NCI-H526 (cell line): ENCODE measurements around the gene PMVK.

Source experiments
- DNase-seq, 2 experiments: peaks; one replicate each; lab custom pipeline; 2025; lab: John Stamatoyannopoulos, UW

Gene PMVK

GRCh38 chr1:154945962-154946850, 9.7 kb upstream of the PMVK start:
- peak in 1 of 2 experiments; percentile 33 for DNase-seq

DNA sequence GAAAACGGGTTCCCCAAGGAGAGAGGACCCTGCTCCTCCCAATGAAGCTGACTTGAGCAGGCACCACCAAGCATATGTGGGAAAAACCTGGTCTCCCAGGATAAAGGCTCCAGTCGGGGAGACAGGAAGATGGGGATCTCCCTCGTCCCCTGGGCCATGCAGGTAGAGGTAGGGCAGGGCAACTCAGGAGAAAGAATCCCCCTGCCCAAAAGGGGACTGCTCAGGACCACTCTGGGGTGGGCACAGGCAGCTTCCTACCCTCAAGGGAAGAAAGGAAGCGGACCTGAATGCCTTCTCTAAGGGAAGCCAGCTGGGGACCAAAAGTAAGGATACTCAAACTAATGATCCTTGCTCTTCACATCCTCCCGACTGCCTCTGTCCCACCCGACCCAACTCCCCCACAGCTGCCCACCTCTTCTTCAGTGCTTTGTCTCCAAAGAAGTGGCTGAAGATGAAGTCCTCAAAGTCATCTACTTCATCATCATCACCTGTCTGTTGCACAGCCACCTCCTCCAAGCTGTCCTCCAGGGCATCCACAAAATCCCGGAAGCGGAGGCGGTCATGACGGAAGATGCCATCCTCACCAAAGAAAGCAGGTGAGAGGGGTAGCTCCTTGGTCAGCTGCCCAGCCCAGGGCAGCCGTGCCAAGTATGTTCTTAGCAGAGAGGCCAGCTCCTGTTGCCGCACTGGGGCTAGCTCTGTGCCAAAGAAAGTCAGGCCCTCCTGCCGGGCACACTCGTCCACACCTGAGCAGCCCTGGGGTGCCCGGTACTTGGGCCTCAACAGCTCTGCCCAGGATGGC, 8.8 kb upstream of the PMVK start:
- DNase-seq = peak in 1 of 2 experiments; percentile 60

- DNase-seq = peak; percentile 100
Observed at GRCh38 chr1:154944401-154945159, 8.1 kb upstream of the PMVK start.

GRCh38 chr1:154943649-154944400, 7.3 kb upstream of the PMVK start:
- peak; percentile 64 to 93 for DNase-seq

DNA sequence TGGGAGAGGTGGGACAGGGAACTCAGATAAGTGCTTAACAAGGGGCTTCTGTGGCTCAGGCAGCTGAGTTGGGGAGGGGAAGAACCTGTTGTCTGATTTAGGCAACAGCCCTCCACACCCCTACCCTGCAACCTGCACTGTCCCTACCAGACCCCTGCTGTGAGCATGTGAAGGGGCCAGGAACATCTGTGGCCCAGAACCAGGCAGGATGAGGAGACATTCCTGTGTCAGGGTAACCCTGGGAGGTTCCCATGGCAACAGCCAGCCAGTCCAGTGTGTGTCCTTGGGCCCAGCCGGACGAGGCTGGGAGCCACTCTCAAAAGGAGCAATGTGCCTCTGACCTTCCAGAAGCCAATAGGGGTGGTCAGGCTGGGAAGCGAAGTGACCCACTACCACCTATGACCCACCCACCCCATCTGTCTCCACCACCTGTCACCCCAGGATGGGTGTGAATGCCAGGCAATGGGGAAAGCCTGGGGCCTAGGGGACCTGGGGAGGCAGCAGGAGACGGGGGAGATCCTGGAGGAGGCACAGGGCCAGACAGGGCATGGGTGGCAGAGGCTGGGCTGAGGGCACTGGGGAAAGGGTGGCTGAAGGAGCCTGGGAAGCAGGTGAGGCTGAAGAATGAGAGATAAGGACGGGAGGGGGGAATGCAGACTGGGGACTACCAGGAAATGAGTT, 5.0 kb upstream of the PMVK start:
- peak in 1 of 2 experiments; percentile 67 for DNase-seq

DNA sequence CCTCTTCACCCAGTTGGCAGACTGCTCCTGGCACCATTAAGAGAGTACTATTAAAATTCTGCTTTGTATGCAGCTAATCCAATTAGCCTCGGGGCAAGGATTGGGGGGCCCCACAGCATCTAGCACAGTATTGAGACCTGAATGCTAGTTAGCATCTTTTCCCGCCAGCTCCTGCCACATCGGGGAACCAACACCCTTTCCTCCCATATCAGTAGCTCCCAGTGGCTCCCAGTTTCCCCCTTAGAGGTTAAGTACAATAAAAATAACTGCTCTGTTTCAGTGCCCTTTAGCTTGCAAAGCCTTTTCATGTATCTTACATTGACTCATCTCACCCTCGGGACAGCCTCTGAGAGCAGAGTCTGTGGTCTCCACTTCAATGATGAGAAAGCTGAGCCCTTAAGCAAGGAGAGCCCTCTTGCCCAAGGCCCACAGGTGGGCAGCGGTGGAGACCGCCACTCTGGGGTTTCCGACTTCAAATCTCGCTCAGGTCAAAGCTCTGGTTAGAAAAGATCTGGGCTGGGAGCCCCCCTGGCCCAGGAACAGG, 4.2 kb upstream of the PMVK start:
- DNase-seq = peak in 1 of 2 experiments; percentile 54

DNA sequence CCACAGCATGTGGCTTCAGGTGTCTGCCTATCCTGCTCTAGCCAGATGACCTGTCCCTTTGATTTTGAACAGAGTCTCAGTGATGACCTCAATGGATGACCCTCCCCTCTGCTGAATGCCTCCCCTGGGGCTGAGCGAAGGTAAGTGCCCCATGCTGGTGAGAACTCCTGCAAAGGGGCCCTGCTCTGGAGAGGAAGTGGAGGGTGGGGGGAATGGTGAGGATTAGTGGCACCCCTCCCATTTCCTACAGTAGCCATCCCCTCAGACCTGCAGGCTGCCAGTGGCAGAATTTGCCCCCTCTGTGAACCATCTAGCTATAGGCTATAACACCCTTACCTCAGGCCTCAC, 3.7 kb upstream of the PMVK start:
- DNase-seq = no peak

GRCh38 chr1:154938604-154939399, 2.3 kb upstream of the PMVK start:
- no peak for DNase-seq

DNA sequence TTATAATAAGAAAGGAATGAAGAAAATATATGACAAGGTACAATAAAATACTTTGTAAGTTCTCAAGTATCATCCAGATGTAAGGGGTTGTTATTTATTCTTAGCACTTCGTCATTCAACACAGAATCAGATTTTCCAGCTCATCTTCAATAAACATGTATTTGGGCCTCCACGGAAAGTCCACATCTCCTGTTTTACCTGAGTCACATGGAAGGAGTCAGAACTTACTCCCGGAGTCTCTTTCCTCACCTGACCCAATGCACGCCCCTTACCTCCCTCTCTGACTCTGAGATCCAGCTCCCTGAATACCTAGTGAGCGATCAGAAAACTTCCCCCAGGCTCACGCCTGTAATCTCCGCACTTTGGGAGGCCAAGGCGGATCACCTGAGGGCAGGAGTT, 1.5 kb upstream of the PMVK start:
- DNase-seq = no peak

- peak; percentile 97 to 99 for DNase-seq
Observed at GRCh38 chr1:154937085-154937987, 817 bp upstream of the PMVK start.

DNA sequence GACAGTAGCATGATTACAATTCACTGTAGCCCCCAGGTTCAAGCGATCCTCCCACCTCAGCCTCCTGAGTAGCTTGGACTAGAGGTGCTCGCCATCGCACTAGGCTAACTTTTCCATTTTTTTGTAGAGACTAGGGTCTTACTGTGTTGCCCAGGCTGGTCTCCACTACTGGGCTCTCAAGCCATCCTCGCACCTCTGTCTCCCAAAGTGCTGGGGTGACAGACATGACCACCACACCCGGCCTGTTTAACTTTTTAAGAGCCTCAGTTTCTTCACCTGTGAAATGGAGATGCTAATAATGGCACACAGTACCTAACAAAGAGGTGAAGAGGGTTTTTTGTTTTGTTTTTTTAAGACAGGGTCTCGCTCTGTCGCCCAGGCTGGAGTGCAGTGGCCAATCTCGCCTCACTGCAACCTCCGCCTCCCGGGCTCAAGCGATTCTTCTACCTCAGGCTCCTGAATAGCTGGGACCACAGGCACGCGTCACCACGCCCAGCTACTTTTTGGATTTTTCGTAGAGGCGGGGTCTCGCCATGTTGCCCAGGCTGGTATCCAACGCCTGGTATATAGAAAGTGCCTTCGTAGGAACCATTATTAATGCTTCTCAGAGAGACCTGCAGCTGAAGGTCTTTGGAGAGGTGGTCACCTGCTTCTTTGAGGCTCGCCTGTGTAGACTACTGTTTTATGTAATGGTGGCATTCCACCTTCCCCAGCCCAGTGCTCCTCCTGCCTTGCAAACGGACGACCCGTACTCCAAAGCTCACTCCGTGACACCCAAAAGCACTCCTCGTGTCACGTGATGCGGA, 567 bp downstream of the PMVK start:
- no peak for DNase-seq

- DNase-seq = no peak
Observed at GRCh38 chr1:154934358-154934948, 2.1 kb downstream of the PMVK start.

- DNase-seq = no peak
Observed at GRCh38 chr1:154931940-154932487, 4.5 kb downstream of the PMVK start.

DNA sequence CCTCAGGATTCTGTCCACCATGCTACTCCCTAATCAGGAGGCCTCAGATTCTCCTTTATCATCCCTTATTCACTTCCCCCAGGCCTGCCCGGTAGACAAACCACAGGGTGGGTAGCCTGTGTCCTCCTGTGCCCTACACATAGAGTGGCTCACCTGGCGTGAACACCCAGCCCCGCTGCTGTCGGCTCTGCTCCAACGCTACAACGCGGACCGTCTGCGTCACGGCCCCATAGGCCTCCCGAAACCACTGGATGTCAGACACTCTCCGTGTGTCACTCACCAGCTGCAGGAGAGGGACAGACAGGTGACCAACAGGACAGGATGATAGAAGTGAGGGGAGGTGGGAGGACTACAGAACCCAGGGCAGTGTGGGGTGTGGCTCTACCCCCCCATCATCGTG, 10.3 kb downstream of the PMVK start:
- DNase-seq = no peak

- DNase-seq = no peak
Observed at GRCh38 chr1:154925335-154926170, 11.0 kb downstream of the PMVK start.

DNA sequence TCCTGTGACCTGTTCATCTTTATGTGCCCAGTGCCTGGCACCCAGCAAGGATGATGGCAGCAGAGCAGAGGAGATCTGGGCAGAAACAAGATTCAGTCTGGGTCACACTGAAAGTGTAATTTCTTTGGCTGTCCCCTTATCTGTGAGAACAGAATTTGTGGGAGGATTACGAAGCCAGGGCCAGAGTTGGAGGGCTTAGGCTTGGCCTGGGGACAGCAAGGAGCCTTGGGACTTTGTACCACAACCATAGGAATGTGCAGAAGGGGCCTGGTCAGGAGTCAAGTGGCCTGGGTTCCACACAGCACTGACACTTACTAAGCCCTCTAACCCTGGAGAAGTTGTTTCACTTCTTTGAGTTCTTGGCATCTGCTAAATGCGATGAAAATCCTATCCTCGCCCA, 12.8 kb downstream of the PMVK start:
- no peak for DNase-seq
